Stimulated activated CD8-positive, alpha-beta memory T cell treated with anti-CD3 and anti-CD28 coated beads, Interleukin-15, amount 100 ng/mL, for 24 hours (primary cell): Measurements from ENCODE around the gene NIM1K.
"Not testable (repeated sequence)": the region's sequence is repeated elsewhere in the genome, so short reads cannot be mapped to it uniquely, and the experiment has no call there.

ENCODE experiments used
- DNase-seq: peaks from one replicate; pipeline ENCODE4 v3.0.0-alpha.2; 2020; ENCODE audit warnings: low read depth

Gene NIM1K

DNA sequence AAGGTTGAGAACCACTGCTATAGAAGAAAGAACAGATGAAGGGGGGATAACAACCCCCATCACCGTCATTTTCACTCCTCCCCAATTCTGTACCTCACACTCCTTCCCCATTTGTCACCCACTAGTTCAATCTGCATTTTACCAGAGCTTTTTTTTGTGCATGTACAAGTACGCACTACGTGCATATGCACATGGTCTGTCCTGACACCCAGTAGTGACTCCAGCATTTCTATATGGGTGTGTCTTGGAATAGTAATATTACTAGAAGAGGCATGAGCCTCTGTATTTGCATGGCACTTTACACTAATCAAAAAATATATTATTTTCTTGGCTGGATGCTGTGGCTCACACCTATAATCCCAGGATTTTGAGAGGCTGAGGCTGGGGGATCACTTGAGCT lies 38.7 kb downstream of the NIM1K start:
- no peak for DNase-seq

DNA sequence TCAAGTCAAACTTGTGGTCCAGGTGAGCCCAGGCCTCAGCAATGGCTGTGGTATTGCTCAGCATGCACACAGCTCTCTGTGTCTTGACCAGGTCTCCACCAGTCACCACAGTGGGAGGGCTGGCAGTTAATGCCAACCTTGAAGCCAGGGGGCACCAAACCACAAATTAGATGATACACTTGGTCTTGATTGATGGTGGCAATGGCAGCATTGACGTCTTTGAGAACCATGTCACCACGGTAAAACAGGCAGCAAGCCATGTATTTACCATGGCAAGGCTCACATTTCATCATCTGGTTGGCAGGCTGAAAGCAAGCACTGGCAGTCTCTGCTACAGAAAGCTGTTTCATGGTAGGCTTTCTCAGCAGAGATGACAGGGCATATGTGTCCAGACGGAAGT lies 40.0 kb downstream of the NIM1K start:
- no peak for DNase-seq

DNA sequence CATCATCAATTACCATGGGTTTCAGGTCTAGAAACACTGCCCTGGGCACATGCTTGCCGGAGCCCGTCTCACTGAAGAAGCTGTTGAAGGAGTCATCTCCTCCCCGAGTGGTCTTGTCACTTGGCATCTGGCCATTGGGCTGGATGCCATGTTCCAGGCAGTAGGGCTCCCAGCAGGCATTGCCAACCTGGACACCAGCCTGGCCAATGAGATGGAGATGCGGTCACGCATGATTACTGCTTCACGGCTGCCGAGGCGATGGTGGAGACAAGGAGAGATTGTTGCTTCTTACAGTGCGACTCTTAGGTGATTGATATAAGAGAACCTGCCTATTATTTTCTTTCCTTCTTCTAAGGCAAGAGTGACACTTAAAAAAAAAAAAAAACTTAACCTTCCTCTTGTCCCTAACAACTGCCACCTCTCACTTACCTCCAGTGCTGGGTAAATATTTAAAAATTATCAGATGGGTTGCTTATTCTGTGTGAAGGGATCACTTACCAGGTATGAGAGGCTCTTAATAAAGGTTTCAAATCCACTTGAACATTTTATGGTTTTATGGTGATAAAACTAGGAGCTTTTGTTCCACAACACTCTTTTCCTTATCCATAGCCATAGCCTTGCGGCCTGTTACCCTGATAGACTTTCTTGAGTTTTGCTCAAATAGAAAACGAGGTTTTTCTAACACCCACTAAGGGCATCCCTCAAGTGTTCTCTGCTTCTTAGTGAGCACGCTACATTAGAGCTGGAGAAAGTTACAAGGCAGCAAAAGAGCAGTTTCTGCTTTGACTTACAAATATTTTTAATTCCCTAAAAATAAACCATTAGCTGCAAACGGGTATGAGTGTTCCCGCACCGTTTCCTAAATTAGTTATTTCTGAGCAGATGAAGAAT lies 41.2 kb downstream of the NIM1K start:
- DNase-seq: no peak

DNA sequence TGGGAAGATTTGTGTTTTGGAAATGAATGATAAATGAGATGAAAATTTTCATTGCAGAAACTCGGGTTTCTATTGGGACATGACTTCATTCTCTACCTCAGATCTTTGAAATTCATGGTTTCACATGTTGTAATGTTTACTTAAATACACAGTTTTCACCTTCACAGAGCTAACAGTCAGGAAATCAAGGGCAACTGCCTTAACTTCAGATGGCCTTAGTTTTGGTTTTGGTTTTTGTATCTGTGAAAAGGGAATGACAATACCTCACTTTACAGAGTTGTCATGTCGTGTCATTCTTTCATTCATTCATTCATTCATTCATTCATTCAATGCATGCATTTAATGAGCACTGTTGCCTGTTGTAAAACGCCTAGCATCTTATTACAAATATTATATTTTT lies 41.9 kb downstream of the NIM1K start:
- no peak for DNase-seq

DNA sequence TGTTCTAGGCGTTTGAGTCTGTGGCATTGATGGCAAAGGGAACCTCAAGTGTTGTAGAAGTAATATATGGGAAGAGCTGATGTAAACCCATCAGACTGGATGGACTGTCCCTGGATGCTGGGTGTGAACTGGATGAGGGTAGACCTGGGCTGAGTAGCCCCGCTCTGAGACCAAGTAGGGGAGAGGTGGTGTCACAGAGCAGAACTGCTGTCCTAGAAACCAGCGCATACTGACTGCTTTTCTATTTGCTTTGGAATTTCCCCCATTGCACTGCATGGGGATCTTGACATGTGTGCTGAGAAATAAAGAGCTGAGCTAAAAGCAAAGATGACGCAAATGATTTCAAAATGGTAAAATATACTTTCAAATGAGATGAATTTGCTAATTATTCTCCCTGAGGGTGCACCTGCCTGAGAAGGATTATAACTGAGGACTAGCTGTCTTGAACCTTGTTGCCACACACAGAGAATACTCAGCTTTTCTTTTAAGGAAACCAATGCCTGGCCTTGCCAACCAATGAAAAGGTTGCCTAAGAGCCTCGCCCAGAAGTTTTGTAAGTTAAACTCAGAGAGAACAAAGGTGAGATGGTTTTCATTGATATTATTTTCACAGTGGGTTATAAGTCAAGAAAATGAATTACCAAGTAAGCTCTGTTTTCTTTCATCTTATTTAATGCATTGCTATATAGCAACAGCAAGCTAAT lies 44.8 kb downstream of the NIM1K start:
- no peak for DNase-seq

DNA sequence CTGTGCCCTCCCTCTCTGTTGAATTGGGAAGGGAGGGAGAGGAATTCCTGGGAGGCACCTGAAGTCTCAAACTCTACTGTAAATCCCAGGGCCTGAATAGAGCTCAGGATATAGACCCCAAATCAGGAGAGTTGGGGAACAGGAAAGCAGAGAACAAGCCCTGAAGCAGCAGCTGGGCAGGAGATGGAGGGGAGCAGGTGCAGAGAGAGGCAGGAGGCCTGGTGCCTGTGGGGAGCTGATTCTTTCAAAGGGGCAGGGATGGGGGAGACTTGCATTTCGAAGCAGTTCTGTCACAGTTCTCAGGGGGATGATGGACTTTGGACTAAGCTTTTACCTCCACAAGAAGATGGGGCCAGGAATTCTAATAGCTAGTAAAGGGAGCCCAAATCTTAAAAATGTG lies 50.2 kb downstream of the NIM1K start:
- DNase-seq: no peak

DNA sequence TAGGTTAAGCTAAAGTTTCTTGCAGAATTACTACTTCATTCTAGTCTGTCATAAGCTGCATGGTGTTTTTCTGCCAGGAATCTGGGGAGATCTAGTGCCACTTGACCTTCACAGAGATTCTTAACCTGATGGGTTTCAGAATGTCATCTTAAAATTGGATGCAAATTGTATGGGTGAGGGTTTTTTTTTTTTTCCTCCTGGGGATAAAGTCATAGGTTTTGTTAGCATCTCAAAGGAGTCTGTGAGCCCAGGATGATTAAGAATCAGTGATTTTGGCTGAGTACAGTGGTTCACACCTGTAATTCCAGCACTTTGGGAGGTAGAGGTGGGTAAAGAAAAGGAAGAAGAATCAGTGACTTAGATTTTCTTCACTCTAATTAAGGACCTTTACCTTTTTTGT lies 51.2 kb downstream of the NIM1K start:
- DNase-seq: no peak

DNA sequence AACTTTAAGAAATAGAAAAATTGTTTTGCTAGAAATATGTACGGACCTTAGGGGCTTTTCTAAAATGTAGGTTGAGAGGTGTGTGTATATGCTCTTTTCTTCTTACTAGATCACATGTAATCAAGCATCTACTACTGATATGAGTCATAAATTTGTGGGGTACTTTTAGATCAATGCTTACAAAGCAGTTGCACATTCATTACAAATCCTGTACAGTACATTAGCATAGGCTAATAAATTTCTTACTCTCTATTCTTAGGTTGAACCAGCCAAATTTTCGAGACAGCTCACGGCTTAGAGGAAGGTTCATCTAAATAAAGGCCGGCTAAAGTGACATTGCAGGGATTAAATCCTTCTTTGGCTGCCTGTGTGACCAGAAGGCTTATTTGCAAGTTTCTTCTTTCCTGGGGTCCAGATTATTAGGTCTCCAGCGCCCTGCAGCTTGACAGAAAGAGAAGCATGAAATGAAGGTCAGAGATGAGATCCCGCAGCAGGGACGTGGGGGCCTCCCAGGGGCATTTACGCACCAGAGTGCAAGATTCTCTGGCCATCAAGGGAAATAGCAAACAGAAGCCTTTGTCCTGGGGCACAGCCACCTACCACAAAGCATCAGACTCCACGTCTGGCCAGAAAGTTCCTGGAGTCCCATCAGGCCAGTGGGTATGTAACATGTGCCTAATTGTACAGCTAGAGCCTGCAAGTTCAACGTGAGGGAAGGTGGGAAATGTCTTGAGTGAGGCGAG lies 53.0 kb downstream of the NIM1K start:
- no peak for DNase-seq

DNA sequence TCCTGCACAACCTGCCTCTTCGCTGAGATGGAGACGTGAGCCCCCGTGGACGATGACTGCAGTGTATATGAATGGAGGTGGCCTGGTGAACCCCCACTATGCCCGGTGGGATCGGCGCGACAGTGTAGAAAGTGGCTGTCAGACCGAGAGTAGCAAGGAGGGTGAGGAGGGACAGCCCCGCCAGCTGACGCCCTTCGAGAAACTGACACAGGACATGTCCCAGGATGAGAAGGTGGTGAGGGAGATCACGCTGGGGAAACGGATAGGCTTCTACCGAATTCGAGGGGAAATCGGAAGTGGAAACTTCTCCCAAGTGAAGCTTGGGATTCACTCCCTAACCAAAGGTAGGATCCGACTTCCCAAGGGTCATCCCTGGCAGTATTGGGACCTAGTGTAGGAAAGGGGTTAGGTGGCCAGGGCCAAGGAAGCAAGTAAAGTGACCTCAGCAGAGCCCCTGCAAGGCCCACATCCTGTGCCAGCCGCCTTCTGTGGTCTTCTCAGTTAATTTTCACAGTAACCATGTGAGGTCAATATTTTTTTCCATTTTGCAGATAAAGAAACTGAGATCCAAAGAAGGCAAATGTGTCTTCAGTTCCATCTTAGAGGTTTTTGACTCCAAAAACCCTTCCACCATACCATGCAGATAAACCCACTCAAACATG lies 53.8 kb downstream of the NIM1K start:
- DNase-seq: no peak

DNA sequence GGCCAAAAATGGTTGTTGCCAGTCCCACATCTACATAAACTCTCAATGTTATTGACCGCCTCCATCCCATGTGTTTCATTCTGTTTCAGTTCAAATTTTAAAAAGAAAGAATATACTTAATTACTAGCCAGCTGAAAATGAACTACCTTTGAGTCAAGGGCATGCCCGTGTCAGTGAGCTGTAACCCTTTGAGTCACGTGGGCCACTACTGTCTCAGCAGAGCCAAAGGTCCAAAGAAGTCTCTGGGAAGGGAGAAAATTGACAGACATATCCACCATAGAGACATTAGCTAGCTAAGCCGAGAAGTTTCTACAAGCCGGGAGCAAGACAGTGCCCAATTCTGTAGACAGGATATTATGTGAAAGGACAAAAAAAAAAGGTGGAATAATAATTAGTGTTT lies 59.7 kb downstream of the NIM1K start:
- no peak for DNase-seq

DNA sequence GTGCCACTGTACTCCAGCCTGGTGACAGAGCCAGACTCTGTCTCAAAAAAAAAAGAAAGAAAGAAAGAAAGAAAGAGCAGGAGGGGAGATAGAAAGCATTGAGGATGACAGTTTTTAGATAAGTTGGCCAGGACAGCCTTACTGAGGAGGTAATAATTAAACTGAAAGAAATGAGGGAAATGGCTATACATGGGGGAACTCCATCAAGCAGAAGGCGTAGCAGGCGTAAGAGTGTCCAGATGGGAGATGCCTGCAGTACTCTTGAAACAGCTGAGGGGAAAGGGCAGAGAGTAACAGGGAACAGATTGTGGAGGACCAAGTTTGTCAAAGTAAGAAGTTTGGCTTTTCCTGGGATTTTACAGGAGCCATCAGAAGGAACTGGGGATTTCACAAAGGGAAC lies 63.7 kb downstream of the NIM1K start:
- no peak for DNase-seq

DNA sequence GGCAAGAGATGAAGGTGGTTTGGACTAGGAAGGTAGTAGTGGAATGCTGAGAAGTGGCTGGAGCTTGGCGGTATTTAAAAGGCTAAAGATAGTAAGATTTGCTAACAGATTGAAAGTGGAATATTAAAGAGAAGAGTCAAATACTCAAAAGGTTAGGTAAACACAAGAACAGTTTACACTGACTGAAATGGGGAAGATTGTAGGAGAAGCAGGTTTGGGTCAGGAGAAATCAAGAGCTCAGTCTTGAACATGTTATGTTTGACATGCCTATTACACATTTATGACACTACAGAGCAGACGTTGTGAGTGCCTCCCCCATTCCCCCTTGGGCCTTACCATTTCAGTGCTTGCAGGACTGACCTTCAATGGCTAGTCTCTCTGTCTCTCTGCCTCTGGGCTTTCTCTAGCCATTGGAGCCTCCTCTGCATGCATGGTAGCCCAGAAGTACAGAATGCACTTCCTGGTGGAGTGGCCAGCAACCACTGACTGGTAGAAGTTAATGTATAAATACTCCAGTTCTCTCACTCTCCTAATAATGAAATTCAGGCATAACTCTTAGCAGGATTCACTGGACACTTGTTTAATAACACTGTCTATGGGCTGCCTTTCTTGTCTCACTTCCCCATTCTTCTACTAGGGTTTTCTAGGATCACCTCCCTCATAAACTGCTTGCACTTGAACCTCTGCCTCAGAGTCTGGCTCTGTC lies 64.4 kb downstream of the NIM1K start:
- DNase-seq: no peak

DNA sequence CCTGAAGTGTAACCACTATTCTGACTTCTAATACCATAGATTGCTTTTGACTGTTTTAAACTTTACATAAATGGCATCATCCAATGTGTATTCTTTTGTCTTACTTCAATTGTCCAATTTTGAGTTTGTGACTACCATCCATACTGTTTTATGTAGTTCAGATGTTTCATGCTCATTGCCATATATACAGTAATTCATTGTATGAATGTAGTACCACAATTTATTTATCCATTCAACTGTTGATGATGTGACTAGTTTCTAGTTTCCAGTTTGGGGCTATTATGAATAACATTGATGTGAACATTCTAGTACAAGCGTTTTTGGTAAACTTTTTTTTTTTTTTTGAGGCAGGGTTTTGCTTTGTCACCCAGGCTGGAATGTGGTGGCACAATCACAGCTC lies 66.1 kb downstream of the NIM1K start:
- no peak for DNase-seq

DNA sequence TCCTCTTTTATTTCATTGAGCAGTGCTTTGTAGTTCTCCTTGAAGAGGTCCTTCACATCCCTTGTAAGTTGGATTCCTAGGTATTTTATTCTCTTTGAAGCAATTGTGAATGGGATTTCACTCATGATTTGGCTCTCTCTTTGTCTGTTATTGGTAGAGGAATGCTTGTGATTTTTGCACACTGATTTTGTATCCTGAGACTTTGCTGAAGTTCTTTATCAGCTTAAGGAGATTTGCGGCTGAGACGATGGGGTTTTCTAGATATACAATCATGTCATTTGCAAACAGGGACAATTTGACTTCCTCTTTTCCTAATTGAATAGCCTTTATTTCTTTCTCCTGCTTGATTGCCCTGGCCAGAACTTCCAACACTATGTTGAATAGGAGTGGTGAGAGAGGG lies 70.2 kb downstream of the NIM1K start:
- not testable (repeated sequence) for DNase-seq

DNA sequence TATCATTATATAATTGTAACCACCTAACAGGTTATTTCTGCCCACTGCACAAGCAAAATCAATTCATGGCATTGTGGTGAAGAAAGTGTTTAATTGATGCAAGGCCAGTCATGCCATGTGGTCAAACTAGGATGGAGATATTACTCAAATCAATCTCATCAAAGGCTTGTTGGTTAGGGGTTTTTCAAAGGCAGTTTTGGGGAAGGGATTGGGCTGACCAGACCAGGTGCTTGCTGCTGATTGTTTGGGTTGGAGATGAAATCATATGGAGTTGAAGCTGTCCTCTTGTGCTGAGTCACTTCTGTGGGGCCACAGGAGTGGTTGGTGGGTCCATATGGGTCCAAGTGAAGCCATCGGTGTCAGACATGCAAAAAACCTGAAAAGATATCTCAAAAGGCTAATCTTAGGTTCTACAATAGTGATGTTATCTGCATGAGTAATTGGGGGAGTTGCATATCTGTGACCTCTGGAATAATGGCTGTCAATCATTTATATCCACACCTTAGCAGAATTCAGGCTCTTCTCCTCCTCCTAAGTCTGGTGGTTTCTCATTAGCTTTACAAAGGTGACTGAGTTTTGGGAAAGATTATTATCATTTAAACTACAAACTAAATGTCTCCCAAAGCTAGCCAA lies 76.3 kb downstream of the NIM1K start:
- DNase-seq: no peak

DNA sequence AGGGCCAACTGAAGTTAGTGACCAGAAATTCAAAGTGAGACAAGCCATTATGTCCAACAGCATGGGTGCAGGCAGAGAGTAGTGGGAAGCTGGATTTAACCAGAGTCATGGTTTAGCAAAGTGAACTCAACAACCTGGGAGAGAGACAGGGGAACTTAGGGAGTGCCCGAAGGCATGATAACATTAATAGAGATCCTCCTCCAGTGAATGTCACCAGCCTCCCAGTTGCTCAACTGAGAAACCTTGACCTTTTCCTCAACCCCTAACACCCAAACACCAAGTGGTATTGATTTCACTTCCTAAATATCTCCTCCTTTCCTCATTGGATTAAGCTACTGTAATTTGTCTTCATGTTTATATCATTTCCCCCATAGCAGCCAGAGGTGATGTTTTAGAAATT lies 78.6 kb downstream of the NIM1K start:
- no peak for DNase-seq

DNA sequence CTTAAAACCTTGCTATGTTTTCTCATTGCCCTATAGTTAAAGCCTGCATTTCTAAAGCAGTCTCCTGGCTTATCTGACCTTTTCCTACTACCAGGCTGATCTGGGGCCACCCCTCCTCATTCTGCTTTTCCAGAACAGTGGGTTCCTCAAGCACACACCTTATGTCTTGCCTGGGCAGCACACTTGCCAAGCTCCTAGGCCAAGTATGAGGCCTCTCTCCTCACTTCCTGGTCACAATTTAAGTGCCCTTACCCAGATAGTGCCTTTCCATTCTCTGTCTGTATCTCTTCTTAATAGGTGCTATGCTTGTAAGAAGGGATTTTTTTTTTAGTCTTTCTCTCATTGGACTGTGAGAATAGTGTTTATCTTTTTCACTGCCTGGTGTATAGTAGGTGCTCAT lies 81.5 kb downstream of the NIM1K start:
- no peak for DNase-seq

DNA sequence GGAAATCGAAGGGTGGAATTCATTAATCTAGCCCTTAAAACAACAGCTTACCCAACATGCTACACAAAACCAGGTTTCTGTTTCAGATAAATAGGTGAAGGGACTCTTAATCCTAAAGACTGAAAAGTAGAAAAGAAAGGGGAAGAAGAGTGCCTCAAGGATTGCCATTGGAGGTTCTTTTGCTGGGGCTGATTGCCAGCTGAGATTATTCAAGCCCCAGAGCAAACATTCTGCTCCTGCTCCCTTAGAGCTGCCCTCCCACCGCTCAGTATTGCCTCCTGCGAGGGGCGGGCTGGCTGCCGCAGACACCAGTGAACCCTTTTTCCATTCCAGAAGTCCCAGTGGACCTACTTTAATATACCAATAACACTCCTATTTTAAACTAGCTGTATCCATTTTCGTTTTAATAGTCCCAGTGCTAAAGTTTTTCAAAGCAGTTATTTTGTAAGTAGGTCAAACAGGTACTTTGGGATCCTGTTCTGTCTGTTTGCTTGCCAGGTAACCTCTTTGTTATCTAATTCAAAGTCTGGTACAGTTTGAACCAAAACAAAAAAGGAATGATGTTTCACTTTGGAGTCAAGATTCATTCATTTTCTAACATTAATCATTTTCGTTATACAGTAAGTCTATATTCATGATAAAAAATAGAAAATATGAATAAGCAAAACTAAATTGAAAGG lies 82.5 kb downstream of the NIM1K start:
- DNase-seq: no peak

DNA sequence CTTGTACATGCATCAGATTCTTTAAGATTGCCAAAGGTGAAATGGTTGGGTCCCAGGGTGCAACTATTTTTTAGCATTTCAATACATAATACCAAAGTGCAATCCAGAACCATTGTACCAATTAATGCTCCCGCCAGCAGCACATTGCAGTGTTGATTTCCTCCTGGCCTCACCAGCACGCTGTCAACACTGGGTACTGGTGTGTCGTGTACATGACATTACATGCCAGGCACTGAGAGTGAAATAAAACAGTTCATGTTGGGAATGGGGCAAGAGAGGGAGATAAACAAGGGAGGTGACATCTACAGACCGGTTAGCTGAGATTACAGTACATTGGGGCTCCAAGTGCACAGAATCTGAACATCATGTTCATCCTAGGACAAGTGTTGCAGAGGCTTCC lies 83.4 kb downstream of the NIM1K start:
- no peak for DNase-seq

DNA sequence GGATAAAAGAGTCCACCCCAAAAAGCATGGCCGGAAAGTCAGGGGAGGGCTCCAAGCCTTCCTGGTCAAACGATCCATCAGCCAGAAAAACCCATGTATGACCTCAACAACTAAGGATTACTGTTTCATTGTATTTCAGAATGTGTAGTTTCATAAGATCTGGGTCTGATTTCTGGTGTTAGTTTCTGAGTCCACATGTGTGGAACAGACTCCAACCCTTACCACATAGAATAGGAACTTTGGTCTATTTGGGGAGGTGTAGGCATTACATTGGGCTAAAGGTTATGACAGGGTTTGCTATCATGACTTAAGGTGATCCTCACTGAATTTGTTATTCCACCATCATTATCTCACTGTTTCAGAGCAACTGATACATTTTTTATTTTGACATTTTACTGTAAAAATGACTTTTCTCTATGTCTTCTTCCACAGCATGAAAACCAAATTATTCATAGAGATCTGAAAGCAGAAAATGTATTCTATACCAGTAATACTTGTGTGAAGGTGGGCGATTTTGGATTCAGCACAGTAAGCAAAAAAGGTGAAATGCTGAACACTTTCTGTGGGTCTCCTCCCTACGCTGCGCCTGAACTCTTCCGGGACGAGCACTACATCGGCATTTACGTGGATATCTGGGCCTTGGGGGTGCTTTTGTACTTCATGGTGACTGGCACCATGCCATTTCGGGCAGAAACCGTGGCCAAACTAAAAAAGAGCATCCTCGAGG lies 87.7 kb downstream of the NIM1K start:
- no peak for DNase-seq
